Activated CD4-positive, alpha-beta T cell treated with anti-CD3 and anti-CD28 coated beads for 24 hours (primary cell): ENCODE results near the gene PARN.
A peak's percentile ranks its signal among the peaks of the same experiment; 100 is the strongest.
"Not testable (repeated sequence)": the region's sequence is repeated elsewhere in the genome, so short reads cannot be mapped to it uniquely, and the experiment has no call there.

Experiments used
- DNase-seq, 2 donors: peaks; one replicate each; pipeline ENCODE4 v3.0.0-alpha.2; 2020; ENCODE audit warnings: low read depth in 2 of 2

Gene PARN

GRCh38 chr16:14632693-14633569, 2.9 kb upstream of the PARN start, which contains the start of gene BFAR:
Gene BFAR (plus strand): TSS chr16:14632951. CDS start chr16:14644347, 11,396 bp downstream.
- peak; percentile 98 to 99 for DNase-seq

GRCh38 chr16:14630620-14631330, 715 bp upstream of the PARN start:
- not testable (repeated sequence) for DNase-seq

GRCh38 chr16:14629612-14629918, 495 bp downstream of the PARN start:
- DNase-seq: no peak

- DNase-seq: no peak
Measured at GRCh38 chr16:14628806-14629611, 1.1 kb downstream of the PARN start.

- DNase-seq: no peak
Measured at GRCh38 chr16:14627078-14627477, 3.0 kb downstream of the PARN start.

- DNase-seq: no peak
Measured at GRCh38 chr16:14618566-14618965, 11.5 kb downstream of the PARN start.

- no peak for DNase-seq
Measured at GRCh38 chr16:14616280-14616679, 13.8 kb downstream of the PARN start.

GRCh38 chr16:14613991-14614390, 16.1 kb downstream of the PARN start:
- no peak for DNase-seq

- no peak for DNase-seq
Measured at GRCh38 chr16:14611660-14612059, 18.4 kb downstream of the PARN start.

GRCh38 chr16:14609716-14610115, 20.3 kb downstream of the PARN start:
- no peak for DNase-seq

- no peak for DNase-seq
Measured at GRCh38 chr16:14608604-14609003, 21.5 kb downstream of the PARN start.

- no peak for DNase-seq
Measured at GRCh38 chr16:14608111-14608566, 21.9 kb downstream of the PARN start.

GRCh38 chr16:14606102-14606501, 24.0 kb downstream of the PARN start:
- no peak for DNase-seq

- DNase-seq: no peak
Measured at GRCh38 chr16:14602443-14602963, 27.6 kb downstream of the PARN start.

- no peak for DNase-seq
Measured at GRCh38 chr16:14600164-14600563, 29.9 kb downstream of the PARN start.

- no peak for DNase-seq
Measured at GRCh38 chr16:14586637-14587305, 43.3 kb downstream of the PARN start.

GRCh38 chr16:14585287-14585686, 44.8 kb downstream of the PARN start:
- no peak for DNase-seq

- not testable (repeated sequence) for DNase-seq
Measured at GRCh38 chr16:14580926-14581325, 49.1 kb downstream of the PARN start.

GRCh38 chr16:14579266-14579665, 50.8 kb downstream of the PARN start:
- DNase-seq: no peak

GRCh38 chr16:14576532-14576931, 53.5 kb downstream of the PARN start:
- no peak for DNase-seq

GRCh38 chr16:14576069-14576468, 54.0 kb downstream of the PARN start:
- no peak for DNase-seq
